ENCODE measurements around the gene NACC2.

DNA sequence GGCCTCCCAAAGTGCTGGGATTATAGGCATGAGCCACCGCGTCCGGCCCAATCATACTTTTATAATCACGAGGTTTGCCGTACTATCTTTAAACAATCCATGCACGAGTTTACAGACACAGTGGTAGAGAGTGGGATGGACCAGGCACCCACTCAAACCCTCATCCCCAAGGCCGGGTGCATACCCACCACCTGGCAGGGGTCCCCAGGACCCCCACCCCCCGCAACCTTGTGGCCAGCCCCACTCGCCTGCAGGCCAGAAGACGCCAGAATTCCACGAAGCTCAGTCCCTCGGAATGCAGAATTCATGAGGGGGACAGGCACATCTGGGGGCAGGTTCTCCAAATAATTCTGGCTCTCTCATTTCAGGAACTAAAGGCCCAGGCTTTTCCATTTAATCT, 17.1 kb downstream of the NACC2 start:
- TF ChIP-seq, protein P1, sequence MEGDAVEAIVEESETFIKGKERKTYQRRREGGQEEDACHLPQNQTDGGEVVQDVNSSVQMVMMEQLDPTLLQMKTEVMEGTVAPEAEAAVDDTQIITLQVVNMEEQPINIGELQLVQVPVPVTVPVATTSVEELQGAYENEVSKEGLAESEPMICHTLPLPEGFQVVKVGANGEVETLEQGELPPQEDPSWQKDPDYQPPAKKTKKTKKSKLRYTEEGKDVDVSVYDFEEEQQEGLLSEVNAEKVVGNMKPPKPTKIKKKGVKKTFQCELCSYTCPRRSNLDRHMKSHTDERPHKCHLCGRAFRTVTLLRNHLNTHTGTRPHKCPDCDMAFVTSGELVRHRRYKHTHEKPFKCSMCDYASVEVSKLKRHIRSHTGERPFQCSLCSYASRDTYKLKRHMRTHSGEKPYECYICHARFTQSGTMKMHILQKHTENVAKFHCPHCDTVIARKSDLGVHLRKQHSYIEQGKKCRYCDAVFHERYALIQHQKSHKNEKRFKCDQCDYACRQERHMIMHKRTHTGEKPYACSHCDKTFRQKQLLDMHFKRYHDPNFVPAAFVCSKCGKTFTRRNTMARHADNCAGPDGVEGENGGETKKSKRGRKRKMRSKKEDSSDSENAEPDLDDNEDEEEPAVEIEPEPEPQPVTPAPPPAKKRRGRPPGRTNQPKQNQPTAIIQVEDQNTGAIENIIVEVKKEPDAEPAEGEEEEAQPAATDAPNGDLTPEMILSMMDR (IDR thresholded peaks at IDR 0.05; ENCODE audit: low read length), result no peak
- no peak for TF ChIP-seq EZH2 (optimal IDR thresholded peaks at IDR 0.05; ENCODE audit: low read depth, low read length)

Data from MM.1S (cell line).